ENCODE measurements around the gene SFXN5. TPM values are rescaled to one million over a fixed set of nuclear protein-coding genes. Genes with fewer than 3 reads are reported as not detected.

The SFXN5 gene
- total and polyA plus RNA-seq, 2 donors (not counting 3 experiments of a cell fraction or from before 2014, with no cell fraction given), result 18.7 to 28.6 TPM

- H4K20me1 ChIP-seq (replicated peaks; ENCODE audit: control insufficient read depth, extremely low read depth, insufficient read depth, low read length), result no peaks in the 10 kb centered on the region
- CTCF ChIA-PET, result interaction anchor here (2.7 kb wide), 1 partner anchor 212 kb away, joined by 8 read pairs; no protein-coding TSS in a partner anchor
Measured at GRCh38 chr2:73105511-73105971, 34.0 kb upstream of the SFXN5 start.

More at GRCh38 chr2:73105511-73105971, 34.0 kb upstream of the SFXN5 start:
- no peaks in the 10 kb centered on the region for H3K27me3 ChIP-seq (ENCODE audit: control insufficient read depth in 2 of 2, insufficient read depth in 2 of 2, low read length in 2 of 2)
- H3K9me3 ChIP-seq (replicated peaks; ENCODE audit: control insufficient read depth, insufficient read depth, low read length), result no peaks in the 10 kb centered on the region
- H3K9ac ChIP-seq (replicated peaks; ENCODE audit: extremely low read depth, insufficient read depth, low read length), result no peak overlapping the region
- peaks cover 96% of the 10 kb centered on the region for H3K79me2 ChIP-seq (ENCODE audit: control insufficient read depth, insufficient read depth, low read length)
- H3K27ac ChIP-seq (ENCODE audit: insufficient read depth, low read depth, low read length), result no peak overlapping the region
- intact Hi-C loops (cut with micrococcal nuclease) (no loop called here), dilution Hi-C loops (cut with MboI; ENCODE audit: extremely low pct_ligation_motif_present, low sequenced_read_pairs) (no loop called here)
- H2AFZ ChIP-seq (ENCODE audit: low read depth, low read length), result no peak overlapping the region
- DNase-seq (ENCODE audit: low read depth, low spot score) (no peak), FAIRE-seq (no peak)
- POLR2A ChIA-PET, result no interaction called here
- H3K9me1 ChIP-seq (replicated peaks; ENCODE audit: control insufficient read depth, extremely low read depth, insufficient read depth, low read length), result no peaks in the 10 kb centered on the region
- H3K36me3 ChIP-seq (ENCODE audit: control insufficient read depth in 2 of 2, extremely low read depth in 1 of 2, insufficient read depth in 2 of 2, low read length in 2 of 2), result peaks cover 0 to 4% of the 10 kb centered on the region in 2 experiments
- BruUV-seq (replicated peaks), result no TSS peak
- peaks cover 34% of the 10 kb centered on the region for H3K4me1 ChIP-seq (ENCODE audit: control insufficient read depth, extremely low read depth, insufficient read depth, low read length)
- TF ChIP-seq FOS (IDR thresholded peaks at IDR 0.05; ENCODE audit: borderline replicate concordance, insufficient read depth, low read length), result no peak
- TF ChIP-seq EZH2 (IDR thresholded peaks at IDR 0.05; ENCODE audit: borderline replicate concordance, low read depth, low read length, severe bottlenecking), result no peak
- TF ChIP-seq GATA2 (IDR thresholded peaks at IDR 0.05; ENCODE audit: insufficient read depth, insufficient read length, low read depth, low read length), result no peak
- no peak for TF ChIP-seq MYC (IDR thresholded peaks at IDR 0.05; ENCODE audit: low read depth, low read length)
- TF ChIP-seq CTCF (IDR thresholded peaks at IDR 0.05; ENCODE audit: extremely low read depth in 1 of 2, insufficient read depth in 1 of 2, low read depth in 1 of 2, low read length in 2 of 2), result no peak
- no peak for TF ChIP-seq POLR2A (IDR thresholded peaks at IDR 0.05; ENCODE audit: low read depth, low read length)
- H3K4me3 ChIP-seq (replicated peaks in 1 of 3; ENCODE audit: insufficient read depth in 1 of 3, low read depth in 1 of 3, low read length in 3 of 3), result no peak overlapping the region
- H3K4me2 ChIP-seq (ENCODE audit: insufficient read depth, low read length), result no peak overlapping the region
